ENCODE results near the gene TIPARP. TPM values are rescaled to one million over a fixed set of nuclear protein-coding genes. Genes with fewer than 3 reads are reported as not detected.

Gene TIPARP
- polyA plus RNA-seq, 1 of the 3 experiments (the other 2 are of a cell fraction): 6.2 TPM

- TF ChIP-seq EP300 (IDR thresholded peaks at IDR 0.05; ENCODE audit: borderline replicate concordance in 1 of 2, low read depth in 1 of 2, low read length in 1 of 2): no peak
- TF ChIP-seq ELF1 (IDR thresholded peaks at IDR 0.05): no peak
- TF ChIP-seq CHD2 (IDR thresholded peaks at IDR 0.05; ENCODE audit: low read length, partially characterized antibody): no peak
- TF ChIP-seq SMC3 (IDR thresholded peaks at IDR 0.05; ENCODE audit: low read depth, low read length): no peak
- no peak for TF ChIP-seq JUND (IDR thresholded peaks at IDR 0.05)
- no peak for TF ChIP-seq EZH2phosphoT487 (IDR thresholded peaks at IDR 0.05; ENCODE audit: borderline replicate concordance, low read depth)
- TF ChIP-seq, protein P1, sequence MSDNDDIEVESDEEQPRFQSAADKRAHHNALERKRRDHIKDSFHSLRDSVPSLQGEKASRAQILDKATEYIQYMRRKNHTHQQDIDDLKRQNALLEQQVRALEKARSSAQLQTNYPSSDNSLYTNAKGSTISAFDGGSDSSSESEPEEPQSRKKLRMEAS (IDR thresholded peaks at IDR 0.05; ENCODE audit: low read depth): no peak
- TF ChIP-seq POLR2AphosphoS5 (IDR thresholded peaks at IDR 0.05; ENCODE audit: low read depth, low read length): no peak
- no peak for TF ChIP-seq YY1 (IDR thresholded peaks at IDR 0.05; ENCODE audit: low read depth)
- TF ChIP-seq RAD21 (IDR thresholded peaks at IDR 0.05; ENCODE audit: low read length): no peak
Observed at GRCh38 chr3:156628836-156629618, 45.4 kb upstream of the TIPARP start (continued).

GRCh38 chr3:156630081-156630772, 44.2 kb upstream of the TIPARP start:
- Histone ChIP-seq H2AFZ (ENCODE audit: low read depth) (no peak overlapping the region), H3F3A (replicated peaks; ENCODE audit: insufficient read depth) (no peaks in the 10 kb centered on the region), H3K36me3 (replicated peaks in 1 of 2; ENCODE audit: control insufficient read depth in 1 of 2, insufficient read depth in 2 of 2, low read length in 1 of 2) (no peaks in the 10 kb centered on the region), H4K20me1 (ENCODE audit: insufficient read depth) (no peaks in the 10 kb centered on the region), H3K79me2 (ENCODE audit: insufficient read depth) (no peaks in the 10 kb centered on the region), H3K27me3 (ENCODE audit: insufficient read depth) (no peaks in the 10 kb centered on the region), H3K9ac (no peak overlapping the region), H3K4me3 (ENCODE audit: low read depth in 2 of 2, low read length in 1 of 2) (no peak overlapping the region), H3K4me1 (ENCODE audit: control insufficient read depth in 1 of 2, insufficient read depth in 2 of 2, low read depth in 1 of 2, low read length in 1 of 2) (peaks cover 0 to 18% of the 10 kb centered on the region in 2 experiments; a peak in 1 of 4 replicates), H3K27ac (ENCODE audit: low read depth in 2 of 2, low read length in 1 of 2) (no peak overlapping the region), H3K4me2 (peak overlapping the region; percentile 40; the same call in 1 of the 2 replicates), H3K9me2 (no peaks in the 10 kb centered on the region), H3K9me3 (no peaks in the 10 kb centered on the region)
- TF ChIP-seq RXRA (IDR thresholded peaks at IDR 0.05; ENCODE audit: borderline replicate concordance, low read depth) (no peak), FOSL2 (IDR thresholded peaks at IDR 0.05; ENCODE audit: borderline replicate concordance, low read depth) (peak; percentile 34; the same call in 1 of the 2 replicates), USF1 (IDR thresholded peaks at IDR 0.05; ENCODE audit: borderline replicate concordance, low read depth) (no peak)
- DNase-seq: no peak
- ChIA-PET CTCF (interaction anchor here (0.9 to 1.5 kb wide), 4 partner anchors 15 to 451 kb away, joined by 3 read pairs; partner anchors contain the start of gene TIPARP), POLR2A (no interaction called here)

DNA sequence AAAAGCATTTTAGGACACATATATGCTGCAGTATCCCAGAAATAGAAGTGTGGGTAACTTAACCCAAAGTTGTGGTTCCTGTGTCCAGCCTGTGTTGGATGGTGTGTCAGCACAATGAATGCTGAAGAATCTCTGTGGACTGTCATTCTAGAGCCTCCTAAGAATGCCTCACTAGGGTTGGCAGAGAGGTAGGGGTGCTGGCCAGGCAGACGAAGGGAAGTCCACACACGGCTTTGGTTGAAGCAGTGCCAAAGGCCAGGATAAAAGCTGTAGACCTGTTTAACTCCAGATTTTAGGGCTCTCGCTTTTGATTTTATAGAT, 43.7 kb upstream of the TIPARP start:
- ChIA-PET CTCF (interaction anchor here (0.9 to 1.5 kb wide), 3 partner anchors 14 to 450 kb away, joined by 3 read pairs; partner anchors contain the start of gene TIPARP), POLR2A (no interaction called here)
- WGBS (ENCODE audit: low lambda C conversion rate): 73% methylated on average over 3 of the region's 3 CpGs
- Histone ChIP-seq H3F3A (replicated peaks; ENCODE audit: insufficient read depth) (no peaks in the 10 kb centered on the region), H3K79me2 (ENCODE audit: insufficient read depth) (no peaks in the 10 kb centered on the region), H4K20me1 (ENCODE audit: insufficient read depth) (no peaks in the 10 kb centered on the region), H3K4me2 (peak overlapping the region; percentile 40; the same call in 1 of the 2 replicates), H3K27ac (ENCODE audit: low read depth in 2 of 2, low read length in 1 of 2) (no peak overlapping the region), H3K4me3 (ENCODE audit: low read depth in 2 of 2, low read length in 1 of 2) (no peak overlapping the region), H3K9me2 (no peaks in the 10 kb centered on the region), H3K4me1 (ENCODE audit: control insufficient read depth in 1 of 2, insufficient read depth in 2 of 2, low read depth in 1 of 2, low read length in 1 of 2) (peaks cover 0 to 18% of the 10 kb centered on the region in 2 experiments; a peak in 1 of 4 replicates), H3K36me3 (replicated peaks in 1 of 2; ENCODE audit: control insufficient read depth in 1 of 2, insufficient read depth in 2 of 2, low read length in 1 of 2) (no peaks in the 10 kb centered on the region), H3K9ac (no peak overlapping the region), H3K9me3 (no peaks in the 10 kb centered on the region), H3K27me3 (ENCODE audit: insufficient read depth) (no peaks in the 10 kb centered on the region), H2AFZ (ENCODE audit: low read depth) (no peak overlapping the region)
- TF ChIP-seq JUND (IDR thresholded peaks at IDR 0.05) (no peak), MEF2A (IDR thresholded peaks at IDR 0.05; ENCODE audit: borderline replicate concordance, low read depth) (no peak)
- no peak for DNase-seq

Data from SK-N-SH (cell line).